IPS-NIHi7 (cell line): Measurements from ENCODE around the gene FOXN3.
"Not testable (repeated sequence)": the region's sequence is repeated elsewhere in the genome, so short reads cannot be mapped to it uniquely, and the experiment has no call there.

ENCODE experiments used
- DNase-seq: peaks from one replicate; pipeline ENCODE4 v3.0.0; 2012; ENCODE audit warnings: mixed read lengths; ENCODE audit errors: extremely low spot score

FOXN3 gene

DNA sequence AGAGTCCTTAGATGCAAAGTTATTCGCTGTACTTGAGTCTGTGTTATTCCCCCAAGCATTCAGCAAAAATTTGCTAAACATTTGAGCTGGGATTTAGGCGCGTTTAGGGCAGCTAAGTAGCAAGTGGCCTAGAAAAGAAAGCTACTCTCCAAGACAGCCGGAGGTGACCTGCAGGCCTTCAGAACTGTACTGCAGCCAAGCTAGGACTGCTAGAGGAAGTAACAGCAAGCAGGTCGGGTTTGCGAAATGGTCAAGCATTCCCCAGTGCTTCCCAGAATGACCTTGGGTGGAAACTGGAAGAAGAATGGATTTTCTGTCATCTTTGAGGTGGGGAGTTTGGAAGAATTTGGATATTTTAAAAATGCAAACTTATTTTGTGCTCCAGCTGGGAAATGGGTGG is 287.5 kb downstream of the FOXN3 start:
- no peak for DNase-seq

DNA sequence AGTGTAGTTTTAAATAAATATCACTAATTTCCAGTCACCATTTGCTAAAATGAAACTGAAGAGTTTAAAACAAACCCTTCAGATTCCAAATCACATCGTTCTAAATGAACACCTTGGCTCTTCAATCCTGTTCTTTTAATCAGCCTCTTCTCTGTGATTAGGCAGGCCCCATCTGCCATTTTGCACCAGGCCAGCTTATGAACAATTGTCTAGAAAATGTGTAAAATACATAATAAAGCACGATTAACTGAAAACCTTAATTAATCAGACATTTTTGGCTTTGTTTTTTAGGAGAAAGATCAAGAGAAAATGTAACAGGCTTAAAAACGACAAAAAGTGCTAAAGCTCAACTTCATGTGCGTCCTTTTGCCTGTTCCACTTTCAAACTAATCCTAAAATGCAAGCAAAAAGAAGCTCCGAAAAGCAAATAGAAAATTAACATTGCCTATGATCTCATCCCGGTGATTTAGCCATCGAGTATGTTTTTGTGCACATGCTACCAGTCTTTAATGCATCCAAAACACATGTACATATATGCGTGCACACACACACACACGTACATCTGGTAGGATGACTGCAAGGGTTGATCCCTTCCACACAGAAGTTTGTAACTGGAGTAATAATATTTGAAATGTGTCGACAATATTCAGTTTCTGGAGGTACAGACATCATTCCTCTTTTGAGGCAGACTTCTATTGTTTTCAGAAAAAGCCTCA is 288.6 kb downstream of the FOXN3 start:
- DNase-seq: no peak

DNA sequence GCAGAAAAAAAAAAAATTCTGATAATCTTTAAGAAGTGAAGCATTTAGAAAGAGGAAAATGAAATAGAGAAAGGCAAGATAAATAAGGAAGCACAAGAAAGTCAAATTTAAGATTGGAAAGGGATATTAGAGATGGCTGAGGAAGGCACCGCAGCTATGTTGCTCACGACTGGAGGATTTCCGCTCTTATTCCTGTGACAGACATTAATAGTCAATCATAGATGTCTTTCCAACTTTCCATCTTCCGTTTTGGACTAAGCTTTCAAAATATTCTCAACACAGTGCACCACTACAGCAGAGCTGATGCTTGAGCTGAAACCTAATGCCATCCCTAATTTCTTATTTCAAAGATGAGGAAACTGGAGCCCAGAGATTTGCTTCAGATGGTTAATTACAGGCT is 290.6 kb downstream of the FOXN3 start:
- DNase-seq: no peak

DNA sequence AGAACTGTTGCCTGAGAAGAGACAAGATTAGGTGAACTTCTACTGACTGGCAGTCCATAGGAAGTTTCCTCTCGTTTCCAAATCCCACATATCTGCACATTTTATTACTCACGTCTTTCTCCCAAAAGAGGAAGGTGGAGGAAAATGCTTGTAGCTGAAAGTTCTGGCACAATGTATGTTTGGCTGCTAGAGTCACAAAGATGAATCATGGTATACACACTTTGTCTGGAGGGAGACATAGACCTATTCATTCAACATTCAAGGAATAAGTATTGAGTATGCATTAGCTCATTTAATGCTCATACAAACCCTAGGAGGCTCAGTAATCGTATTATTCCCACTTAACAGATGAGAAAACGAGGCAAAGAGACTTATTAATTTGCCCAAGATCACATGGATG is 291.8 kb downstream of the FOXN3 start:
- no peak for DNase-seq

DNA sequence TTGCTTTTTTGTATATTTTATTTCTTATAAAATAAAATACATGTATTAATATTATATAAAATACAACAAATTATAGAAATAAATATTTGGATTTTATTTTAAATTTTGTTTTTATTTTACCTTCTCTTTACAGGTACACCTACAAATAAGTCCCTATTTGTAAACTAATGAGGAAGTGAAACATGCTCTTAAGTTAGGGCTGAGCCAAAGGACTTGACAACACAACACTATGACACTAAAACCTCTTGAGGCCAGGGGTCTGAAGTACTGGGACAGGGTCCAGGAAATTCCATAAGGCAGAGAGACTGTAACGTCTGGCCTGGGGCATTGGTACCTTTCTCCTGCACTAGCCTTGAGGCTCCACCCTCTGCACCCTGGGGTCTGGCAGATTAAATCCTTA is 293.2 kb downstream of the FOXN3 start:
- DNase-seq: no peak

DNA sequence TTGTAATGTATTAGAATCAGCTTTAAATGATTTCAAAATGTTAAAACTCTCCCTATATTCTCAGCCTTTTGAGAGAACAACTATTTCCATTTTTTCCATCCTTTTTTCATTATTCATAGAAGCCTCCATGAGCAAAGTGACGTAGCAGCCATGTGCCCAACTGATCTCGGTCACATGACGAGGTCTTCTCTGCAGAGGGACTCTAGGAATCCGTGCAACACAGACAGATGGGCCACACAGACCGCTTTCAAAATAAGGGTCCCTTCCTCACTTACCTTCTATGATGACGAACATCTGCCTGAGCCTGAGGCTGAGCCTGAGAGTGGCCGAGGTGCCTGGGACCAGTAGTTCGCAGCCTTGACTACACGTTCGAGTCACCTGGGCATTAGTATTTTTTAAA is 293.8 kb downstream of the FOXN3 start:
- DNase-seq: no peak

DNA sequence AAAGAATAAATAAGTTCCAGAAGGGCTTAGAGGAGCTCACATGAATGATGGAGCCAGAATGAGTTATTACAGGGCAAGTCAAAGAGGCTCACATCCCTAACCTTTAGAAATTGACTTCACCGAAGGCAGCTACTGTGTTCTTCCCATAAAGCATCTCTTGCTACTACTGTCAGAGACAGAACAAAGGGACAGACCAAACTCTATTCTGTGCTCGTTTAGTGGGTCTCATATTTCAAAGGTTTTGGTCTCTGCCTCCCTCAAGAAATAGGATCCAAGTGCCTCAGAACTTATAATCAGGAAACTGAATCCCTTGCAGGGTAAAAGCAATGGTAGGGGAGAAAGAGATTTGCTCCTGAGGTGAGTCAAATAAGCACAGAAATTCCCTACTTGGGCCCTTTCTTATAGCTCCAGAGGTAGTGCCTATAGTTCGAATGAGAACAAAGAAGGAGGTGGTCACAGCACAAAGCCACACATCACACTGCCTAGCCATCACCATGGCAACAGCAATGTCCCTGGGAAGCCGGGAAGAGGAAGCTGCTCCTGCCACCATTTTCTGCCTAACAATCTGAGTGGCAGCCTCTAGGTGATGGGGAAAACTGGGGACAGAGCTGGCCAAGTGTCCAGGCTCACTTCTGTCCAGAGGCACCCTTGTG is 294.9 kb downstream of the FOXN3 start:
- DNase-seq: peak; percentile 77

DNA sequence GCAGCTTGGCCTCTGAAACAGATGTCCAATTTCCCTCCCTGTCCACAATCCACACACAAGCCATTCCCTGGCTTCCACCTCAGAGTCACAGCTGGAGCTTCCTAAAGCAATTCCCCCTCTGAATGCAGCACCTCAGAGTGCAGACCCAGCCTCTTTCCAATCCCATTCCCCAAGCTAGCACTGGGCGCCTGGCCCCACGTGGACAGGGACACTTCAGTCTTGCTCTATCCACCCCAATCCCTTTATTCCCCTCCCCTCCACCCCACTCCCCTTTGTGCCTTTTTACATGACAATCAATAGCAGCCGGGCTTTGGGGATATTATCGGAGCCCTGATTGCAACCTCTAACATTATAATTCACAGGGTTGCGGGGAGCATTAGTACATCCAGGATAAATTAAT is 300.0 kb downstream of the FOXN3 start:
- DNase-seq: no peak

DNA sequence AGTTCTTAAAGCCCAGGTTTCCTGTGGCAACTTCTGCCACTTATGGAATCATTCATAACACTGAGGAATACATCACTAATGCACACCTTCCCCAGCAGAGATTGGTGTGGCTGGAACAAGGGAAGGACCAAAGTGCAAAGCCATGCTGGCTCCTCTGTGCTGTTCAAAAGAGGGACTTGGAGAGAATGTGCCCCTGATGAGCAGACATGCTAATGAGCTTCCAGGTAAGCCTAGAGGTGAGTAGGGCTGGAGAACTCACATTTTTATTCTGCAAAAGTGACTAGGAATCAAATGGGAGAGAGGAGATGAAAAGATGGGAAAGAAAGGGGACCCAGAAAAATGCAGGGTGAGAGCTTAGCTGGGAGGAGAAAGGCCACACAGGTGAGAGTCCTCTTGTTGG is 302.9 kb downstream of the FOXN3 start:
- no peak for DNase-seq

DNA sequence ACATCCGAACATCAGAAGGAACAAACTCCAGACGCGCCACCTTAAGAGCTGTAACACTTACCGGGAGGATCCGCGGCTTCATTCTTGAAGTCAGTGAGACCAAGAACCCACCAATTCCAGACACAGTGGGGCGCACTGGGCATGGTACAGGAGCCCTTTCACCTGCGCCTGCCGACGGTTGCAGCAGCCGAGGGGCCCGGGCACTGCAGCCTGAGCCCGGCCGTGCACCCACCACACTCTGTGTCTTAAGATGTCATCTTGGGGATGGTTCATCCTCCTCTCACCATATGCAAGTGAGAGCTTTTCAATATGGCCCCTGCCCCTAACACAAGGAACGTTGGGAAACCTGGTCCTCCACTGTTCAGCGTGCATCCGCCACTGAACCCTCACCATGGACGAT is 304.3 kb downstream of the FOXN3 start:
- no peak for DNase-seq

DNA sequence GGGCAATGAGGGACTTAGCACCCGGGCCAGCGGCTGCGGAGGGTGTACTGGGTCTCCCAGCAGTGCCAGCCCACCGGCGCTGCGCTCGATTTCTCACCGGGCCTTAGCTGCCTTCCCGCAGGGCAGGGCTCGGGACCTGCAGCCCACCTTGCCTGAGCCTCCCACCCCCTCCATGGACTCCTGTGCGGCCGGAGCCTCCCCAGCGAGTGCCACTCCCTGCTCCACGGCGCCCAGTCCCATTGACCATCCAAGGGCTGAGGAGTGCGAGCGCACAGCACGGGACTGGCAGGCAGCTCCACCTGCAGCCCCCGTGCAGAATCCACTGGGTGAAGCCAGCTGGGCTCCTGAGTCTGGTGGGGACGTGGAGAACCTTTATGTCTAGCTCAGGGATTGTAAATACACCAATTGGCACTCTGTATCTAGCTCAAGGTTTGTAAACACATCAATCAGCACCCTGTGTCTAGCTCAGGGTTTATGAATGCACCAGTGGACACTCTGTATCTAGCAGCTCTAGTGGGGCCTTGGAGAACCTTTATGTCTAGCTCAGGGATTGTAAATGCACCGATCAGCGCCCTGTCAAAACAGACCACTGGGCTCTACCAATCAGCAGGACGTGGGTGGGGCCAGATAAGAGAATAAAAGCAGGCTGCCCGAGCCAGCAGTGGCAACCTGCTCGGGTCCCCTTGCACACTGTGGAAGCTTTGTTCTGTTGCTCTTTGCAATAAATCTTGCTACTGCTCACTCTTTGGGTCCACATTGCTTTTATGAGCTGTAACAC is 305.1 kb downstream of the FOXN3 start:
- DNase-seq: not testable (repeated sequence)

DNA sequence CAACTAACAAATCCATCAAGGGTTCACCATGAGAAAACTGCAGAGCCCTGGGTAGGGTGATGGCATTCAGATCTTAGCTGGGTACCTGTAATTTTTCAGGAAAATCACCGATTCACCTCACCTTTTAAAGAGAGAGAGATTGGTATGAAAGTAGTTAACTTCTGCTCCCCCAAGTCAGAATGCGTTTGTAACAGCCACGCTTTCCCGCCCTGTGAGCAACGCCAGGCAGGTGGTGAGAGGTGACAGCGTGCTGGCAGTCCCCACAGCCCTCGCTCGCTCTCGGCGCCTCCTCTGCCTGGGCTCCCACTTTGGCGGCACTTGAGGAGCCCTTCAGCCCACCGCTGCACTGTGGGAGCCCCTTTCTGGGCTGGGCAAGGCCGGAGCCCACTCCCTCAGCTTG is 305.8 kb downstream of the FOXN3 start:
- DNase-seq: not testable (repeated sequence)

DNA sequence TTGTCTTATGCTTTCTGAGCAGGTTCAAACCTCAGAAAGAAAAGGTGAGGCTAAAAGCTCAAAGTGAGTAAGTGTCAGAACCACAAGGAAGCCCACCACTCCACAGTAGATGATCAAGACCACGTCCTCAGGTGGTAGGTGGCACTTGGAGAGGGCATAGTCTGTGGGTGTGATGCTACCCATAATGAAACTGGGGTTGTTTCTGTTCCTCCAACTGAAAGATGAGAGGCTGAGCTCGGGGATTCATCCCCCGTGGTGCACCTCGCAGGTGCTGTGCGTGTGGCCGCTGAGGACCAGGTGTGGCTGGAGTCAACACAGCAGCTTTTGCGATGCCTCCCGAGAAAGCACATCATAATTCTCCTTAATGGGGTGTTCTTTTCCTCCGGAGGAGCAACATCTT is 306.9 kb downstream of the FOXN3 start:
- DNase-seq: no peak

DNA sequence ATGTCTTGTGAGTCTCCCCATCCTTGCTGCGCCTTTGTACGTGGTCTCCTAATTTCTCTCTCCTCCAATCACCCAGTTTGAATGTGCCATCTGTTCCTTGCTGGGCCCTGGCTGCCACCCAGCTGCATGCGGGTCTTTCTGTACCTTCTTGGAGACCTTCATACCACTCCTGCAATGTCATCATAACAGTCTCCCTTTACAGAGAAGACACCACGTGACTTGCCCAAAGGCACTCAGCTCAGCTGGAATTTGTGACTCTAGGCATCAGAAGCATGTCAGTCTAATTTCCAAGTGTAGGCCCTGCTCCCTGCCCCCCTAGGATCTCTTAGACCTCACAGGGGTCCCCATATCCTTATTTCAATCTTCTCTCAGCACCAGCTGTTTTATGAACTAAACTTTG is 308.4 kb downstream of the FOXN3 start:
- no peak for DNase-seq

DNA sequence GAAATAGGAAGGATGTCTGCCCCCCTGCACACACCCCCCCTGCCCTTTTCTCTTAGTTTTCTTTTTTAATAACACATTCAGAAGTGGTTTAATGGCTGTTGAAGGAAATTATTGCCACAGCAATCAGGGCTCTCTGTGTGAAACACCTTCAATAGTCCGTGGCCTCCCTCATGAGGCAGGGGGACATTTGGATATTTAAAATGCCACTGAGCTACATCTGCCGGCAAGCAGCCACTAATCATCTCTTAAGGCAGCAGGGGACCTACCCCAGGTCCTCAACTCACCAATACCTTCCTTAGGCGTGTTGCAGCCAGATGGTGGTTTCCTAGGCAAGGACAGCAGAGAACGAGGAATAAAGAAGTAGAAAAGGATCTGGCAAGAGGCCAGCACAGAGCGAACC is 309.4 kb downstream of the FOXN3 start:
- no peak for DNase-seq
